Activated CD4-positive, alpha-beta T cell treated with anti-CD3 and anti-CD28 coated beads, Interleukin-2, amount 50 U/mL, for 16 hours (primary cell): Measurements from ENCODE around the gene PYGO2.

Experiments used
- DNase-seq: peaks from one replicate; pipeline ENCODE4 v3.0.0-alpha.2; 2020

PYGO2 gene

GRCh38 chr1:154959426-154959780 lies 2.2 kb downstream of the PYGO2 start:
- DNase-seq: no peak

GRCh38 chr1:154958681-154959425 lies 2.7 kb downstream of the PYGO2 start:
- DNase-seq: no peak

- DNase-seq: no peak
Observed at GRCh38 chr1:154958036-154958435, 3.5 kb downstream of the PYGO2 start.

GRCh38 chr1:154957091-154957657 lies 4.4 kb downstream of the PYGO2 start:
- DNase-seq: no peak

GRCh38 chr1:154956544-154956941 lies 5.0 kb downstream of the PYGO2 start:
- no peak for DNase-seq

- peak; percentile 92 for DNase-seq
Observed at GRCh38 chr1:154955718-154956543, 5.7 kb downstream of the PYGO2 start, which contains the start of gene PBXIP1. Gene PBXIP1, minus strand, starts transcription at chr1:154956099. Its CDS starts 2,378 bp downstream, at chr1:154953721.

GRCh38 chr1:154955039-154955717 lies 6.4 kb downstream of the PYGO2 start:
- peak; percentile 94 for DNase-seq

- DNase-seq: no peak
Observed at GRCh38 chr1:154954541-154954940, 7.0 kb downstream of the PYGO2 start.

- DNase-seq: no peak
Observed at GRCh38 chr1:154953611-154954038, 8.0 kb downstream of the PYGO2 start.

- no peak for DNase-seq
Observed at GRCh38 chr1:154952664-154953063, 8.9 kb downstream of the PYGO2 start.

- no peak for DNase-seq
Observed at GRCh38 chr1:154951901-154952657, 9.5 kb downstream of the PYGO2 start.

- DNase-seq: no peak
Observed at GRCh38 chr1:154948079-154948478, 13.5 kb downstream of the PYGO2 start.

GRCh38 chr1:154945962-154946850 lies 15.4 kb downstream of the PYGO2 start:
- DNase-seq: no peak

GRCh38 chr1:154945160-154945961 lies 16.2 kb downstream of the PYGO2 start:
- no peak for DNase-seq

- DNase-seq: no peak
Observed at GRCh38 chr1:154944401-154945159, 17.0 kb downstream of the PYGO2 start.

GRCh38 chr1:154943649-154944400 lies 17.8 kb downstream of the PYGO2 start:
- peak; percentile 64 for DNase-seq

- DNase-seq: no peak
Observed at GRCh38 chr1:154941333-154942013, 20.1 kb downstream of the PYGO2 start.

- peak; percentile 66 for DNase-seq
Observed at GRCh38 chr1:154940651-154941194, 20.9 kb downstream of the PYGO2 start.
